Kidney tubule cell (primary cell): Measurements from ENCODE around the gene KCTD19.
"Not testable (repeated sequence)": the region's sequence is repeated elsewhere in the genome, so short reads cannot be mapped to it uniquely, and the experiment has no call there.

Experiments
- DNase-seq: peaks from one replicate; pipeline ENCODE4 v3.0.0-alpha.2; 2018; ENCODE audit warnings: low spot score

Gene KCTD19

GRCh38 chr16:67326472-67327309 lies at the start of gene KCTD19, which contains the start of gene LRRC36:
Gene KCTD19 (minus strand): TSS chr16:67326741. CDS start chr16:67326707, 34 bp downstream.
Gene LRRC36 (plus strand): TSS chr16:67326815. CDS start chr16:67326863, 48 bp downstream.
- DNase-seq = peak; percentile 74

GRCh38 chr16:67376012-67376411 lies 49.5 kb upstream of the KCTD19 start:
- not testable (repeated sequence) for DNase-seq

GRCh38 chr16:67372664-67373063 lies 46.1 kb upstream of the KCTD19 start:
- DNase-seq = no peak

GRCh38 chr16:67370661-67371060 lies 44.1 kb upstream of the KCTD19 start:
- no peak for DNase-seq

GRCh38 chr16:67364600-67365235 lies 38.2 kb upstream of the KCTD19 start:
- DNase-seq = no peak

- DNase-seq = no peak
Measured at GRCh38 chr16:67361038-67361437, 34.5 kb upstream of the KCTD19 start.

GRCh38 chr16:67359540-67360269 lies 33.2 kb upstream of the KCTD19 start:
- not testable (repeated sequence) for DNase-seq

- DNase-seq = no peak
Measured at GRCh38 chr16:67357561-67357960, 31.0 kb upstream of the KCTD19 start.

- no peak for DNase-seq
Measured at GRCh38 chr16:67356396-67356795, 29.9 kb upstream of the KCTD19 start.

- DNase-seq = not testable (repeated sequence)
Measured at GRCh38 chr16:67352463-67352862, 25.9 kb upstream of the KCTD19 start.

GRCh38 chr16:67350324-67350723 lies 23.8 kb upstream of the KCTD19 start:
- no peak for DNase-seq

GRCh38 chr16:67349172-67349571 lies 22.6 kb upstream of the KCTD19 start:
- peak; percentile 33 for DNase-seq

- no peak for DNase-seq
Measured at GRCh38 chr16:67346341-67346740, 19.8 kb upstream of the KCTD19 start.

GRCh38 chr16:67345401-67345800 lies 18.9 kb upstream of the KCTD19 start:
- no peak for DNase-seq

- no peak for DNase-seq
Measured at GRCh38 chr16:67342616-67343015, 16.1 kb upstream of the KCTD19 start.

- no peak for DNase-seq
Measured at GRCh38 chr16:67341250-67341649, 14.7 kb upstream of the KCTD19 start.

- DNase-seq = peak; percentile 15
Measured at GRCh38 chr16:67339453-67339852, 12.9 kb upstream of the KCTD19 start.

GRCh38 chr16:67336648-67337047 lies 10.1 kb upstream of the KCTD19 start:
- DNase-seq = peak; percentile 58

GRCh38 chr16:67336116-67336515 lies 9.6 kb upstream of the KCTD19 start:
- no peak for DNase-seq

- DNase-seq = no peak
Measured at GRCh38 chr16:67333315-67333714, 6.8 kb upstream of the KCTD19 start.

GRCh38 chr16:67329901-67330300 lies 3.4 kb upstream of the KCTD19 start:
- peak; percentile 63 for DNase-seq

- DNase-seq = no peak
Measured at GRCh38 chr16:67327743-67328142, 1.2 kb upstream of the KCTD19 start.

- no peak for DNase-seq
Measured at GRCh38 chr16:67326115-67326471, 448 bp downstream of the KCTD19 start.
